H1 (cell line): ENCODE data around the gene RCAN3. TPM values are rescaled to one million over a fixed set of nuclear protein-coding genes. Genes with fewer than 3 reads are reported as not detected.
A peak's percentile ranks its signal among the peaks of the same experiment; 100 is the strongest.

ENCODE experiments used
- ATF3 ChIP-seq: IDR thresholded peaks from 2 replicates; pipeline ENCODE4 v1.6.1; 2011; ENCODE audit warnings: low read depth, mild to moderate bottlenecking, low read length; ENCODE audit not compliant: insufficient read depth
- BRCA1 ChIP-seq: IDR thresholded peaks from 2 replicates; pipeline ENCODE4 v1.6.1; 2012; ENCODE audit warnings: low read depth, low read length, improper control_type of control experiment
- CBX8 ChIP-seq: fragments of 300-800, 300-1000 bp; sonication (generic); IDR thresholded peaks from 2 replicates; pipeline ENCODE4 v1.7.1; 2016; ENCODE audit warnings: low read depth, low read length, borderline replicate concordance
- CTBP2 ChIP-seq: IDR thresholded peaks from 2 replicates; pipeline ENCODE4 v1.7.0; 2011; ENCODE audit warnings: borderline replicate concordance, mild to moderate bottlenecking, moderate library complexity, mixed read lengths, low read length; ENCODE audit not compliant: insufficient read depth, insufficient read length
- EP300 ChIP-seq, 2 experiments: IDR thresholded peaks; 1 replicate in 1 of 2; 2 replicates in 1 of 2; pipeline ENCODE4 v1.6.1; 2011 to 2012; ENCODE audit warnings: low read depth in 2 of 2, low read length in 2 of 2, mild to moderate bottlenecking in 2 of 2, borderline replicate concordance in 1 of 2, inconsistent platforms in 1 of 2, moderate library complexity in 1 of 2
- KDM4A ChIP-seq: IDR thresholded peaks from one replicate; pipeline ENCODE4 v1.7.1; 2012; ENCODE audit warnings: low read depth, mild to moderate bottlenecking, moderate library complexity, low read length, inconsistent platforms; ENCODE audit not compliant: severe bottlenecking
- NRF1 ChIP-seq: IDR thresholded peaks from 2 replicates; pipeline ENCODE4 v1.6.1; 2011; ENCODE audit warnings: mild to moderate bottlenecking, low read depth, low read length, improper control_type of control experiment
- SIN3A ChIP-seq, 2 experiments: IDR thresholded peaks in 1 of 2; conservative IDR thresholded peaks in 1 of 2; 2 replicates each; pipeline ENCODE4 v1.6.1; 2011 to 2012; ENCODE audit warnings: low read length in 2 of 2, improper control_type of control experiment in 1 of 2, low read depth in 1 of 2, mild to moderate bottlenecking in 1 of 2
- TCF12 ChIP-seq: IDR thresholded peaks from 2 replicates; pipeline ENCODE4 v1.6.1; 2011; ENCODE audit warnings: low read depth, mild to moderate bottlenecking, low read length
- polyA plus RNA-seq, 7 experiments: library from polyadenylated mRNA; depleted of rRNA in 3 of 7; stranded (reverse) in 5 of 7; unstranded in 2 of 7; fragments of >200 nt in 5 of 7; fragments of 200-250 nt in 2 of 7; gene quantifications; 1 replicate in 5 of 7; 2 replicates in 1 of 7; 4 replicates in 1 of 7; pipeline versions ENCODE4 v1.2.1 to v1.2.3, GENCODE V29; 2011 to 2013; ENCODE audit warnings: missing spikeins in 2 of 7, mixed read lengths in 2 of 7
- total RNA-seq: library from RNA; stranded (reverse); fragmentation: NEBNext Ultra II Directional; extraction: Animal tissue kit (Norgen Biotek cat#: 25700); gene quantifications from 2 replicates; pipeline ENCODE4 v1.2.1, GENCODE V29; 2021

The RCAN3 gene
- total and polyA plus RNA-seq, 2 of the 8 experiments (the other 6 are each of a cell fraction or from before 2014, with no cell fraction given), result 5.6 to 16.6 TPM

GRCh38 chr1:24502709-24503058, at the start of gene RCAN3 (continued):
- TF ChIP-seq TCF12 (no peak), EP300 (IDR thresholded peaks at IDR 0.05; ENCODE audit: borderline replicate concordance in 1 of 2, low read depth in 2 of 2, low read length in 2 of 2) (no peak), CTBP2 (no peak), CBX8 (no peak), NRF1 (peak; percentile 36; the same call in 1 of the 2 replicates), ATF3 (no peak), KDM4A (peak; percentile 49), BRCA1 (no peak), SIN3A (conservative IDR thresholded peaks at IDR 0.05 in 1 of 2, IDR thresholded peaks at IDR 0.05 in 1 of 2; ENCODE audit: low read depth in 1 of 2, low read length in 2 of 2) (no peak)
